Hematopoietic multipotent progenitor cell treated with erythropoietin and hydrocortisone succinate and interleukin-3 and kit ligand, for 8 days (in vitro differentiated cells): Measurements from ENCODE around the gene MSGN1.
"Not testable (repeated sequence)": the region's sequence is repeated elsewhere in the genome, so short reads cannot be mapped to it uniquely, and the experiment has no call there.

Source experiments
- DNase-seq: peaks from one replicate; pipeline ENCODE4 v3.0.0-alpha.2; 2015

MSGN1 gene

GRCh38 chr2:17805717-17806363 lies 10.4 kb upstream of the MSGN1 start:
- DNase-seq = no peak

GRCh38 chr2:17813010-17813741 lies 3.1 kb upstream of the MSGN1 start:
- DNase-seq = no peak

GRCh38 chr2:17813742-17814473 lies 2.4 kb upstream of the MSGN1 start:
- no peak for DNase-seq

DNA sequence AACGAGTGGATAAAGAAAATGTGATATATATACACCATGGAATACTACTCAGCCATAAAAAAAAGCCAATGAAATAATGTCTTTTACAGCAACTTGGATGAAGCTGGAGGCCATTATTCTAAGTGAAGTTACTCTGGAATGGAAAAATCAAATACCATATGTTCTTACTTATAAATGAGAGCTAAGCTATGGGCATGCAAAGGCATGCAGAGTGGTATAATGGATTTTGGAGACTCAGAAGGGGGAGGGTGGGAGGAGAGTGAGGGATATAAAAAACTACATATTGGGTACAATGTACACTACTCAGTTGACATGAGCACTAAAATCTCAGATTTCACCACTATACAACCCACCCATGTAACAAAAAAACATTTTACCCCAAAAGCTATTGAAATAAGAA lies 1.7 kb upstream of the MSGN1 start:
- DNase-seq = no peak

- DNase-seq = no peak
Observed at GRCh38 chr2:17815468-17816184, 634 bp upstream of the MSGN1 start.

- no peak for DNase-seq
Observed at GRCh38 chr2:17818235-17818815, 2.1 kb downstream of the MSGN1 start.

GRCh38 chr2:17821080-17821479 lies 4.8 kb downstream of the MSGN1 start:
- DNase-seq = no peak

DNA sequence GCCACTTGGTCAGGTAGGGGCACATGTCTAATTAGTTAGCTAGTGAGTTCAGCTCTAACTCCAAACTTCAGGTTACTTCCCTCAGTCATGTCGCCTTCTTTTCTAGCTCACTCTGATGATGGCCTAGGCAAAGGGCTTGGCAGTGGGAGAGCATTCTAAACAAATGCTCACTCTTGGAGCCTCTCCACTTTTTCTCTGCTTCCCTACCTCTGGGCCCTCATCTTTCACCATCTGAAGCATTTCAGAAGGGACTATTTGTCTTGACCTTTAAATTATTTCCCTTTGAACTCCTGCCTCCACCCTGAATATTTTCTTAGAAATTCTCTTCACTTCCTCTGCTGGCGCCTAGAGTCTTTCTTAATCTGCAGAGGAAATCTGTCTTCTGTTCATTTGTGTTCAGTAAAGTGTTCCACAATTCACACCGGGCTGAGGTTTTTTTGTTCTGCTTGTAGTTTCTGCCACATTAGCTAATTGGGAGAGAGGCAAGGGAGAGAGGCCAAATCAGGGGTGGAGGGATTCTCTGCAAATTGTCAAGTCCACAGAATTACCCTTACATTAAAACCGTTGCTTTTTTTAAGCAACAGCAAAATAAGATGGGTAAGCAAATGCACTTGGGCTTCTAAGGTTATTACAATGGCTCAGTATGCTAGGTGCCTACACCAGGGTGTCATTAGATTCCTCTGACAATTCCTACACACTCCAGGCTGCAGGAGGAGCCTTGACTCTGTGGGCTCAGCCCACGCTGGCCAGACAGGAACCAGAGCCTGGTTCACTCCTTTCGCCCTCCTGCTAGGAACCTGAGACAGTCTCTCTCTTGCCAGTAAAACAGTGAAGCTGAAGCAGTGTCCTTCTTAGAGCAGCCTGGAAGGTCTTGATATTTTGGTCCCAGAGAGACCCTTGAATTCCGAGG lies 5.5 kb downstream of the MSGN1 start:
- no peak for DNase-seq

- no peak for DNase-seq
Observed at GRCh38 chr2:17822445-17823117, 6.3 kb downstream of the MSGN1 start.

GRCh38 chr2:17823646-17824045 lies 7.4 kb downstream of the MSGN1 start:
- not testable (repeated sequence) for DNase-seq

GRCh38 chr2:17827316-17827715 lies 11.1 kb downstream of the MSGN1 start:
- DNase-seq = no peak

DNA sequence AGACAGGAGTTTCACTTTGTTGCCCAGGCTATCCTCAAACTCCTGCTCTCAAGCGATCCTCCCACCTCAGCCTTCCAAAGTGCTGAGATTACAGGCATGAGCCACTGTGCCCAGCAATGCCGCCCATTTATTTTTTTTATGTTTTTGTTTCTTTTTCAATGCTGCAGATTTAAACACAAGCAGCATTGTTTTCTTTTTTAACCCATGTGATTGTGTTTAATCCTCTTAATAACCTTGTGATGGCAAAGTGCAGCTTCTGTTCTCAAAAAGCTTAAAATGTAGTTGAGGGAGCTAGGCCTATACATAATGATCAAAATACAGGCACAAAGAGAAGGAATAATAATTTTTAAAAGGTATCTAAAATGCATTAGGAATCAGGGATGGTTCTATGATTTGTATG lies 11.5 kb downstream of the MSGN1 start:
- DNase-seq = no peak

DNA sequence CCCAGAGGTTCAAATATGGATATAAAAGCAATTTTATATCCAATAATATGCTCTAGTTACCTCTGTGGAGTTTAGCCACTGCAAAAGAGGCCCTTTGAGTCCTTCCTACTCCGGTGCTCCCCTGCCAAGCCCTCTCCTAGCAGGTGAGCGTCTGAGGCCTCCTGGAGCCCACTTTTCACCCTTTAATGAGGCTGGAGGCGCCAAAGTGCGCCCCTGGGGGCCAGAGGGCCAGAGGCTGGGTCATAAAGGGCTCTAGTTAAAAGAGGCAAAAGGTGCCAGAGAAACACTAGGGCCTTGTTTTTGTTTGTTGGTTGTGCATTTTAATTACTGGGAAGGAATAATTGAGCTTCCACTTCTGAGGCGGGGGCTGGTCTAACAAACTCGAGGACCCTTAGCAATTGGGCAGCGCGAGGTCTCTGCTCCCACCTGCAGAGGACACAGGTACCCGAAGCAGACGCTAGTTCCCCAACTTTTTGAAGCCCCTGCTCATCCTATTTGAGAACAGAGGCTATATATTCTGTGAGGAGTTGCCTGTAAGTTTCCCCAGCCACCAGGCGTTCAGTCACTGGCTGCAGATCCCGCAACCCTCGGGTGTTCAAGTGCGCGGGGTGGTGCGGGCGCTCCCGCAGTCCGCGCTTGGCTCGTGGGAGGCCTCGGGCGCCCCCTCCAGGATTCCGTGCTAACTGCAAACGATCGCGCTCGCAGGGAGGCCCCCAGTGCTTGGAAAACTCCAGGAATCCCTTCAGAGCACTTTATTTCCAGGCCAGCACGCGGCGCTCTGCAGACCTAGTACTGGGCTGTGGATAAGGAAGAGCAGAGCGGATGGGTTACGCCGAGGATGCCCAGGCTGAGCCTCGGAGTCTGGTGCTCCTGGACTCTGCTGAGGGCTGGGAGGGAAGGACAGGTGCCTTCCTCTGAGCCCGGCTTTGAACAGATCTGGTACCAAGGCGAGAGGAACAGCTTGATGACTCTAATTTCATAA lies 14.1 kb downstream of the MSGN1 start:
- peak; percentile 51 for DNase-seq

GRCh38 chr2:17835516-17835915 lies 19.3 kb downstream of the MSGN1 start:
- no peak for DNase-seq

GRCh38 chr2:17839959-17840358 lies 23.7 kb downstream of the MSGN1 start:
- no peak for DNase-seq

- no peak for DNase-seq
Observed at GRCh38 chr2:17843457-17843856, 27.2 kb downstream of the MSGN1 start.

DNA sequence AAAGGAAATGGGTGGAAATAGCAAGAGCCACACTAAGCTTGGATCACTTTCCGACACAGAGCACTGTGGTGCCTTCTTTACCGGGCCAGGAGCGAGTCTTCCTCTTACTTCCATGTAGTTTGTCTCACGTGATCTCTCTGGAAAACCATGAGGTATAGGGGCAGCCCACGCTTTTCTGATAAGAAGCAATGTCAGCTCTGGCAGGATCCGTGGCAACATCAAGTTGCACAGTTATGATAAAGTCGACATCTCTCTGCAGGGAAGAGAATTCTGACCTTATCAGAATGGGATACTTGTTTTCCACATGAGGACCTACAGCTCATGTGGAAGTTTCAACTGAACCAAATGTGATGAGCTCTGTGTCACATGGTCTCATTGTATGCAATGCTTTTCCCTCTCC lies 29.5 kb downstream of the MSGN1 start:
- DNase-seq = no peak

- DNase-seq = no peak
Observed at GRCh38 chr2:17846676-17847075, 30.4 kb downstream of the MSGN1 start.

DNA sequence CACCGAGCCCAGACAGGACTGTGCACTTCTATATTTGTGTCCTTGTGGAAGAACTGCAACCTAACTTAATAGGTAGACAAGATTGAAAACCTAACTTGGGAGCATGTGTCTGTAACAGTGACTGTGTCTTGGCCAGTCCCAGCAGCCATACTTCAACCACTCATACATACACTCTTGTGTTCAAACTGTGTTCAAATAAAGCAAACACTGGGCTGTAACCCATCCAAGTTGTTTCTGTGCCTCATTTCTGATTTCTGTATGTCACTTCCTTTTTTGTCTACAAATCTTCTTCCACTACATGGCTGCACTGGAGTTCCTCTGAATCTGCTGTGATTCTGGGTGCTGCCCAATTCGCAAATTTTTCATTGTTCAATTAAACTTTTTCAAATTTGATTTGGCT lies 31.0 kb downstream of the MSGN1 start:
- no peak for DNase-seq

- DNase-seq = no peak
Observed at GRCh38 chr2:17849275-17849674, 33.0 kb downstream of the MSGN1 start.
